SKM-1 (cell line): Measurements from ENCODE around the gene ADCY3.

Experiments used
- DNase-seq: peaks from one replicate; lab custom pipeline; 2025; ENCODE audit not compliant: unreplicated experiment; lab: John Stamatoyannopoulos, UW

Gene ADCY3

GRCh38 chr2:24926220-24926601, 6.2 kb upstream of the ADCY3 start:
- DNase-seq = no peak

DNA sequence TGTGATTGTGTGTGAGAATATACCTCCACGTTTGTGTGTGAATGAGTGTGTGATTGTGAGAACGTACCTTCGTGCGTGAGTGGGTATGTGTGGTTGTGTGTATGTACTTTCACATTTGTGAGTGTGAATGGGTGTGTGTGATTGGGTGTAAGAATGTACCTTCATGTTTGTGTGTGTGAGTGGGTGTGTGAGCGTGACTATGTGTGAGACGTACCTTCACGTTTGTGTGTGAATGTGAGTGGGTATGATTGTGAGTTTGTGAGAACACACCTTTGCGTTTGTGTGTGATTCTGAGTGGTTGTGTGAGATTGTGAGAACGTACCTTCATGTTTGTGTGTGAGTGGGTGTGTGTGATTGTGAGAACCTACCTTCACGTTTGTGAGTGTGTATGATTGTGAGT, 5.8 kb upstream of the ADCY3 start:
- DNase-seq = no peak

- DNase-seq = no peak
These were observed 4.7 kb upstream of the ADCY3 start for GRCh38 chr2:24924732-24925131.

DNA sequence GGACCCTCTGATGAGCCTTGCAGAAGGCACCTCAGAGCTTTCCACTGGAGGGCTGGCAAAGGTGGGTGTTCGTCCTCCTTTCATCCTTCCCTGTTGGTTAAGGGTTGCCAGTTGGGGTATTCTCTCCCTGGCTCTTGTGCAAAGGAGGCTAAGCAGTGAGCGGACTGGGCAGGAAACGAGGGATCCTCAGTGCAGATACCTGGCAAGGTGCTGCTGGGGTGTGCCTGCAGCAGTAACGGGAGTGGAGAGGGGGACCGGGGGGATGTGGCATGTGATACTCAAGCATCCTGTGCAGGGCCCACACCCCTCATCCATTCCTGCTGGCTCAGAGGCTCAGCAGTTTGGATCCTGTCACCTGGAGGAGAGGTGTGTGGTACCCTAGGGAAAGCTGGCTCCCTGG, 4.2 kb upstream of the ADCY3 start:
- no peak for DNase-seq

DNA sequence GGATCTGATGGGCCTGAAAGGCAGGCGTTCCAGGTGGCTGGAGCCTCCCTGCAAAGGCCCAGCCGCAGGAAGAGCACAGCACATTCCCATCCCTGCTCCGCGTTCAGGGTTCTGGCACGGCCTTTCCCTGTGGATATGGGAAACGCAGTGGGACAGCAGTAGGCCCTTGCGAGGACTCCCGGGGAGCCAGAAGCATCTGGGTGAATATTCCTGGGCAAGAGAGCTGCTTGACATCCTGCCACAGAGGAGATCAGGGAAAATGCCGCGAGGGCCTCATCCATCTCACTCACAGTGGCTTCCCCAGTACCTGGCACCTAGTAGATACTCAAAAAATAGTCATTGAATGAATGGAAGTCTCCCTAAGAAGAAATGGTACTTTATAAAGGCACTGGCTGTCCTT, 3.1 kb upstream of the ADCY3 start:
- no peak for DNase-seq

GRCh38 chr2:24922556-24922955, 2.5 kb upstream of the ADCY3 start:
- DNase-seq = no peak

DNA sequence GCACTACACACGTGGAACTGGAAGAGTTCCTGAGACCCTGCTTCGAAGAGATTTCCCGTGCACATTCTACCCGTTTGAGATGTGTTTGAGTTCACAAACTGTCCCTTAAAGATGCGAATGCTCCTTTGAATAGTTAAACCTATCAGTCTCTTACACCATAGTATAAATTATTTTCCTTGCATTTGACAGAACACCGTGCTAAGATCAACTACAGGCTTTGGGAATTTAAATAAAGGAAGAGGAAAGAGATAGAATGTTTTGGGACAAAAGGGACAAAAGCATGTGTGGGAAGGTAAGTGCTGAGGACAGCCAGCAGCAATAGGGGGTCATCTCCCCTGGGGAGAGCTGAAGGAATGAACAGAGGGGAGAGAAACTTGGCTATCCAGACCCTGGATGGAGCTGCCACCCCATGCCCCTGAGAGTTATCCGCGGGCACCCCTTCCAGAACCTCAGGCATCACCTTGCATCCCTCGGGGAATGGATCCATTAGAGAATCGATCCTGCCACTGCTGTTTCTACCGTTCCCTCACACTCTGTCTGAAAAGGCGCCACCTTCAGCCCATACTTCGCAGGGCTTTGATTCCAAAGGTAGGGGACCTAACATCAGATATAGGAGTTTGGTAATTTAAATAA, 888 bp upstream of the ADCY3 start:
- DNase-seq = no peak

DNA sequence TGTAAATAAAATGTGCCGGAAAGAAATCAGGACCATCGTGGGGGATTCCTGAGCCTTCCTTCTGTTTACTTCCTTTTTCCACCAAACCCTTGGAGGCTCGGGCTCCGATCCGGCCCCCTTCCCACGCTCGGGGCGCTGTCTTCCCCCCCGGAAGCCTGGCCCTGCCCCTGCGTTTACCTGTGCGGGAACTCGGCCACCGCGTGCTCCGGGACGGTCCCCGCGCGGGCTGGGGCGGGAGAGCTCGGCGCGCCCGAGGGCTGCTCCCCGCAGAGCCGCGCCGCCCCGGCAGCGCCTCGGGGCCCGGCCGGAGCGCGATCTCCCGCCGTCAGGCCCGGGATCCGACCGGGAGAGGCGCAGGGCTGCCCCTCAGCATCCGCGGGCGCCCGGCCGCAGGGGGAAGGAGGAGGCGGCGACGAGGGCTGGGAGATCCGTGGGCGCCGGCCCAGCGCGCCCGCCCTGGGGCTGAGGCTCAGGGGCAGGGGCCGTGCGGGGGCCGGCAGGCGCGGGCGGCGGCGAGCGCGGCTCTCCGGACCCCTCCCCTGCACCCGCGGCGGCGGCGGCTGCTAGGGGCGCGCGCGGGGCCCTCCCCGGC, 435 bp downstream of the ADCY3 start:
- DNase-seq = no peak

- no peak for DNase-seq
These were observed 966 bp downstream of the ADCY3 start for GRCh38 chr2:24919037-24919505.

GRCh38 chr2:24918326-24919036, 1.6 kb downstream of the ADCY3 start:
- DNase-seq = no peak

DNA sequence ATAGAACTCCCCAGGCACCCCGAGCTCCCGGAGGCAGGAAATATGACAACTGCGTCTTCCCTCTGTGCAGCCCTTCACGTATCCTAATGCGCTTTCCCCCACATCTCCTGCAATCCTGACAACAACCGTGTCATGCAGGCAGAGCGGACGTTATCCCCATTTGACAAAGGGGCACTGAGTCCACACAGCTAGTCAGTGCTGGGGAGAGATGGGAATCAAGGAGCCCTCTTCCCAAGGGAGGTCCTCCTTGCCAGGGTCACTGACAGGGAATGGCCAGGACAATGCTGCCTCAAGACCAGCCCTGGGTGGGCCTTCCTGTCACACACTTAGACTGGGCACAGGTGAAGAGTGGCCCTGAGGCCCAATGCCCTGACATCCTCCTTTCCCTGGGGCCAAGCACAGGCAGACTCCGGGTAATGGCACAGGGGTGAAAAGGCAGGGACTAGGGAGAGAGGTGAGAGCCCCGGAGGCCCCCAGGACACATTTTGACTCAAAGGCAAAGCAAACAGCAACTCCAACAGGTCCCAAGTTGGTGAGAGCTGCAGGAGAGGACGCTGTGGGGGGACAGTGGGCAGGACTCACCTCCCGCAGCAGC, 2.2 kb downstream of the ADCY3 start:
- DNase-seq = no peak

- no peak for DNase-seq
These were observed 3.0 kb downstream of the ADCY3 start for GRCh38 chr2:24917086-24917485.

GRCh38 chr2:24915796-24916195, 4.2 kb downstream of the ADCY3 start:
- DNase-seq = no peak

DNA sequence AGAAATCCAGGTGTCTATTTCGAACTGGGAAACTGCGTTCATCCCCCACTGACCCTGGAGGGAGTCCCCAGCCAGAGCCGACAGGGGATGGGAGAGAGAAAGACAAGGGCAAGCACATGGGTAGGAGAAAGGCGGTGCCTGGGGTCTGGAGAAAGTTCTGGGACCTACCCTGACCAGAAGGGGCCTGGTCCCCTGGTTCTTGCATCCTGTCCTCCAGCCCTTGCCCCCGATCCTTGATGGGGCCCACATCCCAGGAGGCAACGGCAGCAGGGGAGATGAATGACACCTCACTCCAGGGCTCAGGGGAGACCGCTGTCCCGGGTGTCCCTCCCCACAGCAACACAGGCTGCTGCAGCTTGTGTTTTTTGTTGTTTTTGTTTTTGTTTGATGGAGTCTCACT, 4.9 kb downstream of the ADCY3 start:
- no peak for DNase-seq

GRCh38 chr2:24914713-24915112, 5.3 kb downstream of the ADCY3 start:
- DNase-seq = no peak

DNA sequence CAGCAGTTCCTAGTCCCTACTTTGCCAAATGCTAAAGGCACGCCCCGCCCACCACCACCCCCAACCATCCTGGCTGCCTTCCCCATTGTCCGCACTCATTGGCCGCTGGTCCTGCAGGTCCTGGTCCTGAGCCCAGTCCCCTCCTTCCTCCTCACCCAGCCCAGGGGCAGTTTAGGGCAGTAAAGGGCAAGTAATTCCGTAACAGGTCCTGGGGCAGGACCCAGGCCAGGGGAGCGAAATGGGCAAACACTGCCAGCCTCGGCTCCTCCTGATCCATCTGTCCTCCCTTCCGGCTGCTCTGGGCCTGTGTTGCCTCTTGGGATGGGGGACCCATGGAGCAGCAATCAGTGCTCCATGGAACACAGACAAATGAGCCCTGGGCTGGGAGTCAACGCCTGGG, 6.1 kb downstream of the ADCY3 start:
- DNase-seq = no peak

GRCh38 chr2:24912986-24913385, 7.1 kb downstream of the ADCY3 start:
- no peak for DNase-seq

GRCh38 chr2:24912523-24912922, 7.5 kb downstream of the ADCY3 start:
- DNase-seq = no peak

DNA sequence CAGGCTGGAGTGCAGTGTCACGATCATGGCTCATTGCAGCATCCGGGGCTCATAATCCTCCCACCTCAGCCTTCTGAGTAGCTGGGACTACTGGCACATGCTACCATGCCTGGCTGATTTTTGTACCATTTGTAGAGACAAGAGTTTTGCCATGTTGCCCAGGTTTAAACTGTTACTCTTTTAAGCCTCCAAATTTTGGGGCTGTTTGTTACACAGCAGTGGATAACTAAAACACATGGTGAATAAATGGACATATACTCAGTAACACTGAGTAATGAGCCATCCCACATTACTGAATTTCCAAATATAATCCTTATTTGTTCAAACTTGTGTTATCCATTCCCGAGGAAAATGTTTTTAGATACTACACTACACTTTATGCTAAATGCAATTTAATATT, 9.8 kb downstream of the ADCY3 start:
- no peak for DNase-seq

DNA sequence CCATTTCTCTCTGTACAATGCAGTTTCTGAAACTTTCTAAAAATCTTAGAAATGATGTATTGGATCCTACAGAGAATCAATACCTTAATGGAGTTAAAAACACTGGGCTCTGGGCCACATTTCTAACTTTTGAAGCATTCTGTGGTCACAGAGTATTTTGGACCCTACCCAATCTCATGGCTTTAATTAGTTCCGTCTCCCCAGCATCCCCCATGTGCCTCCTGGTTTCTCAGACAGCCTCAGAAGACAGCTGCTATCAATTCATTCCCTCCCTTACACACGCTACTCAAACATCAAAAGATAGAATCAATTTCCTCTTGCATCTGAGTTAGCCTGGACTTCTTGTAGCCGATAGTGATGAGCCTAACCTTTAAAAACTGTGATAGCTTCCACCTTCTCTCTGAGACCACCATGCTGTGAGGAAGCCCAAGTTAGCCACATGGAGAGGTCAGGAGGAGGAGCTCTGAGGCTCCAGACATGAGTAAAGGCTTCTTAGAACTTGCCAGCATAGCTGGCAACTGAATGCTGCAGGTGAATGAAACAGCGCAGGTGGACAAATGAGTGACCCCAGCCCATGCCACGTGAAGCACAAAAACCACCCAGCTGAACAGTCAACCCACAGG, 10.4 kb downstream of the ADCY3 start:
- DNase-seq = no peak

DNA sequence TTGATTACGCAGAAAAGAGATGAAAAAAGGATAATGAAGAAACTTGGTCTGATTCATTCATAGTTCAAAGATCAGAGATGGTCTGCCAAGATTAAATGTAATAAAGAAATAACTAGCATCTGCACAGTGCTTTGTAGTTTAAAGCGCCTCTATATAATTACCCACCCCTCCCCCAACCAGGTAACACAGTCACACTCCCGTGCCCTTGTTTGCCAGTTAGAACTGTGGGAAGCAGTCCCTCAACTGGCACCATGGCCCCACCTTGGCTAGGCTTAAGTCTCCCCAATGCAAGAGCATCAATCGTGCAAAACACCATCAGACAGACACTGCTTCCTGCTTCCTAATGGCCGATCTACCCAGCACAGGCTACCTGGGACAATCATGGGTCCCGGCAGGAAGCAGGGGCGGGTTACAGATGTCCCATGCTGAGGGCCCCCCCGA, 11.6 kb downstream of the ADCY3 start:
- DNase-seq = no peak

DNA sequence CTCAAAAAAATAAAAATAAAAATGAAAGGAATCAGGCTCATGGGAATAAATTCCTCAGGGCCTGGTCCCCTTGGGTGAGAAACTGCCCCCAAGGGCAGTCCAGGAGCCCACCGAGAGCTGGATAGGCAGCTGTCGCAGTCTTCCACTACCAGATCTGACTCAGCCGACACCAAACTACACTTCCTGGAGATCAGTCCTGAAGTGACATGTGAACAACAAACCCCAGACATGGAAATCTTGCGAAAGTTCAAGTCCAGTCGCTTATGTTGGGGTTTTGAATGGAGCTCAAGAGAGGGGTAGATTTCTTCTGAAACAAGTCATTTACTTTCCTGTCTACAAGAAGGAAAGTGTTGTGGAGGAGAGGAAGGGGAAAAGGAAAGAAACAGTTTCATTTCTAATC, 12.9 kb downstream of the ADCY3 start:
- DNase-seq = no peak
